ENCODE measurements around the gene PIGV.
"Not testable (repeated sequence)": the region's sequence is repeated elsewhere in the genome, so short reads cannot be mapped to it uniquely, and the experiment has no call there.

PIGV gene

DNA sequence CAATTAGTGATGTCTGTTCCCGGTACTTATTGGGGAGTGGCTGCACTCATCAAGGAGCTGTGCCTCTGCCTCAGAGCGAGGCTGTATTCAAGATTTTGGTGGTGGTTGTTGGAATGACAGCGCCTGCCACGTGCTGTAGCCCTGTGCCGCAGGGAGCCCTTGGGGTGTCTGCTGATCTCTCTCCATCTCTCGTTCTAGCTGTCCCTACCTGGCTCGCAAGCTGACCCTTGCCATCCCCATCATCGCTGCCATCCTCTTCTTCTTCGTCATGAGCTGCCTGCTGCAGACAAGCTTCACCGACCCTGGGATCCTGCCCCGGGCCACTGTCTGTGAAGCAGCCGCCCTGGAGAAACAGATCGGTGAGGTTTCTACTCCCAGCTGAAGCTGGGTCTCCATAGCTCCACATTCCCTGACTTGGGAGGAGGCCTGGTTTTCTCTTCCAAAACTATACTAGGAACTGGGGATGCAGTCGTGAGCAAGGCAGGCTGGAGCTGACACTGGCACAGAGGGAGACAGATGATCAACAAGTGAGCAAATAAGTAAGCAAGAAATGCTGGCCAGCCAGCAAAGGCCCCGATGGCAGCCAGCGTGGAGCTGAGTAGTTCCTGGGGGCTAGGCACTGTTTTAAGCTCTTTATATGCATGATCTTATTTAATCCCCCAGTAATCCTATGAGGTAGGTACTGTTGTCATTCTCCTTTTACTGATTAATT, 44.7 kb downstream of the PIGV start:
- no peak for DNase-seq (ENCODE audit: low read depth, low spot score)

GRCh38 chr1:26833432-26834405, 46.0 kb downstream of the PIGV start:
- DNase-seq (ENCODE audit: low read depth, low spot score) = no peak

- not testable (repeated sequence) for DNase-seq (ENCODE audit: low read depth, low spot score)
These were observed 49.9 kb downstream of the PIGV start for GRCh38 chr1:26837665-26838064.

GRCh38 chr1:26838474-26839338, 51.0 kb downstream of the PIGV start:
- no peak for DNase-seq (ENCODE audit: low read depth, low spot score)

DNA sequence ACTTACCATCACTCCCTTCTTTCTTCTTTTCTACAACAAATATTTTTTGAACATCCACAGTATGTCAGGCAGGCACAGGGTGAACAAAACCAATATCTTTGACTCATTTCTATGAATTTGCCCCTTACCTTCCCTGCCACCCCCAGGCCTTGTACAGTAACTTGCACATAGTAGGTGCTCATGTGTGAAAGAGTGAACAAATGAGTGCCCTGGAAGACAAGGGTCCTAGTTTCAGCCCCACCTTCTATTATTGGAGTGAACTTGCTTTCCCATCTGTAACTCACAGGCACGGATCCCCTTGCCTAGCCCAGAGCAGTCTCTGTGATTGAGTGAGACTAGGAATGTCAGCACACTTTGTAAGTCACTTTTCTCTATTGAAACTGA, 51.6 kb downstream of the PIGV start:
- DNase-seq (ENCODE audit: low read depth, low spot score) = no peak

DNA sequence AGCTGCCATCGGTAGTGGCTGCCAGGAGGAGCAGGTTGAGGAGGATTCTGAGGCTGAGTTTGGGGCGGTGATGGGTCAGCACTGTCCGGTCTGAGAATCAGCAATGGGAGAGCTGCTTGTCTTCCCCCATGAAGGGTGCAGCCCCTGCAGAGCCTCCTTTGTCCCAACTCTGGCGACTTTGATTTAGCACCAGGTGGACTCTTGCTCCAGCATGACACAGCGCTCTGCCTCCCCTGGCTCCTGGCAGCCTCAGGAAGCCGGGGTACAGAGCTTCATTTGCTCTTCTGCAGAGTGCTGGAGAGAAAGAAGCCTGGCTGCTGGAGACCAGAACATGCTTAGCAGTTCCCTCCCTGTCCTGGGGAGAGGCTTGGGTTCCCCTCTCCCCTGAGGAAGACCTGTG, 52.0 kb downstream of the PIGV start:
- DNase-seq (ENCODE audit: low read depth, low spot score) = no peak

DNA sequence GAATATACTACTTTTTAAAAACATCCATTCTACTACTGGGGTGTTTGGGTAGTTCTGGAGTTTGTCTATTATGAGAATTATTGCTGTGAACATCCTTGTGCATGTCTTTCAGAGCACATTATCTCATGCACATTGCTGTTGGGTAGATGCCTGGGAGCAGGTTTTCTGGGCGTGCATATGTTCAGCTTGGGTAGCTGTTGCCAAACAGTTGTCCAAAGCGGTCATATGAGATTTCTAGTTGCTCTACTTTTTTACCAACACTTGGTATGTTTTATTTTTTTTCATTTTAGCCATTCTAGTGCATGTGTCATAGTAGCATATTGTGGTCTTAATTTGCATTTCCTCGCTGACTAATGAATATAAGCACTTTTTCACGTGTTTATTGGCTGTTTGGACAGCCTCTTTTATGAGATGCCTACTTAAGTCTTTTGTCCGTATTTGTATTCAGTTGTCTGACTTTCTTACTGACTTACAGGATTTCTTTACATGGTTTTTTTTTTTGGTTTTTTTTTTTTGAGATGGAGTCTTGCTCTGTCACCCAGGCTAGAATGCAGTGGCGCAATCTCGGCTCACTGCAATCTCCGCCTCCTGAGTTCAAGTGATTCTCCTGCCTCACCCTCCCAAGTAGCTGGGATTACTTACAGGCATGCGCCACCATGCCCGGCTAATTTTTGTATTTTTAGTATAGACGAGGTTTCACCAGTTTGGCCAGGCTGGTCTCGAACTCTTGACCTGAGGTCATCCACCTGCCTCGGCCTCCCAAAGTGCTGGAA, 56.9 kb downstream of the PIGV start:
- DNase-seq (ENCODE audit: low read depth, low spot score) = no peak

DNA sequence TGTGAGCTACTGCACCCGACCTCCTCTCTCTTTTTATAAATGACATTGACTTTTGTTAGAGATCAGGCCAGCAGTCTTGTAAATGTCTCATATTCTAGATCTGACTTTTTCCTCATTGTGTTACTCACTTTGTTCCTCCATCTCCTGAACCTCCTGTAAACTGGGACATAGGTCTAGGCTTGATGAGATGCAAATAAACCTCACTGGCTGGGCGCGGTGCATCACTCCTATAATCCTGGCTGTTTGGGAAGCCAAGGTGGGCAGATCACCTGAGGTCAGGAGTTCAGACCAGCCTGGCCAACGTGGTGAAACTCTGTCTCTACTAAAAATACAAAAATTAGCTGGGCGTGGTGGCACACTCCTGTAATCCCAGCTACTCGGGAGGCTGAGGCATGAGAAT, 60.1 kb downstream of the PIGV start:
- DNase-seq (ENCODE audit: low read depth, low spot score) = not testable (repeated sequence)

Data from astrocyte of the hippocampus (primary cell).